Measurements from ENCODE around the gene PARP15. TPM values are rescaled to one million over a fixed set of nuclear protein-coding genes. Genes with fewer than 3 reads are reported as not detected.

Gene PARP15
- total RNA-seq, 1 donor from 2014 or later: not detected

- peaks cover 3% of the 10 kb centered on the region for H3K27me3 ChIP-seq
- peaks cover 5% of the 10 kb centered on the region for H3K4me1 Mint-ChIP-seq
- no peaks in the 10 kb centered on the region for H3K9me3 ChIP-seq (ENCODE audit: low read depth)
- no peak overlapping the region for H3K4me3 ChIP-seq
- DNase-seq (ENCODE audit: low spot score): no peak
- TF ChIP-seq CTCF (IDR thresholded peaks at IDR 0.05): no peak
- TF ChIP-seq EZH2phosphoT487 (IDR thresholded peaks at IDR 0.05): no peak
- no peak for TF ChIP-seq EZH2 (IDR thresholded peaks at IDR 0.05)
- H3K9me3 Mint-ChIP-seq: peaks cover 14% of the 10 kb centered on the region
- H3F3A ChIP-seq (ENCODE audit: low read depth): no peaks in the 10 kb centered on the region
- H4K20me1 ChIP-seq (ENCODE audit: low read depth): no peaks in the 10 kb centered on the region
- H3K27me3 Mint-ChIP-seq (ENCODE audit: insufficient read depth, low read depth): no peaks in the 10 kb centered on the region
- H3K27ac Mint-ChIP-seq: no peak overlapping the region
- no peak overlapping the region for H3K27ac ChIP-seq
- H2AFZ ChIP-seq (replicated peaks): no peak overlapping the region
- H3K4me3 Mint-ChIP-seq: no peak overlapping the region
- H3K36me3 Mint-ChIP-seq: no peaks in the 10 kb centered on the region
- no peak overlapping the region for H3K9ac ChIP-seq
- no peak overlapping the region for H3K4me2 ChIP-seq
- H3K79me2 ChIP-seq (ENCODE audit: low read depth): no peaks in the 10 kb centered on the region
- peaks cover 7% of the 10 kb centered on the region for H3K4me1 ChIP-seq
- no peaks in the 10 kb centered on the region for H3K36me3 ChIP-seq
These were observed 85.1 kb downstream of the PARP15 start for GRCh38 chr3:122662505-122662904.

- Mint-ChIP-seq H3K4me3 (no peak overlapping the region), H3K4me1 (no peaks in the 10 kb centered on the region), H3K27ac (no peak overlapping the region), H3K9me3 (peaks cover 14% of the 10 kb centered on the region), H3K36me3 (no peaks in the 10 kb centered on the region), H3K27me3 (ENCODE audit: insufficient read depth, low read depth) (peaks cover 6% of the 10 kb centered on the region)
- no peak for TF ChIP-seq CTCF (IDR thresholded peaks at IDR 0.05)
- no peak overlapping the region for H2AFZ ChIP-seq (replicated peaks)
- H3K4me1 ChIP-seq: no peaks in the 10 kb centered on the region
- H3K9ac ChIP-seq: no peak overlapping the region
- H3K4me3 ChIP-seq: no peak overlapping the region
- H3K79me2 ChIP-seq (ENCODE audit: low read depth): no peaks in the 10 kb centered on the region
- no peaks in the 10 kb centered on the region for H3K36me3 ChIP-seq
- no peak overlapping the region for H3K4me2 ChIP-seq
- no peak for DNase-seq (ENCODE audit: low spot score)
- H3K27ac ChIP-seq: no peak overlapping the region
- peaks cover 3% of the 10 kb centered on the region for H3K27me3 ChIP-seq
- H4K20me1 ChIP-seq (ENCODE audit: low read depth): no peaks in the 10 kb centered on the region
- no peaks in the 10 kb centered on the region for H3F3A ChIP-seq (ENCODE audit: low read depth)
- H3K9me3 ChIP-seq (ENCODE audit: low read depth): no peaks in the 10 kb centered on the region
These were observed 87.9 kb downstream of the PARP15 start for GRCh38 chr3:122665226-122665786.

GRCh38 chr3:122665881-122666280 lies 88.4 kb downstream of the PARP15 start:
- peaks cover 9% of the 10 kb centered on the region for H3K9me3 Mint-ChIP-seq
- H3K36me3 Mint-ChIP-seq: no peaks in the 10 kb centered on the region
- no peak for TF ChIP-seq EZH2phosphoT487 (IDR thresholded peaks at IDR 0.05)
- TF ChIP-seq CTCF (IDR thresholded peaks at IDR 0.05): no peak
- no peak for TF ChIP-seq EZH2 (IDR thresholded peaks at IDR 0.05)
- no peak overlapping the region for H3K9ac ChIP-seq
- no peak overlapping the region for H3K4me2 ChIP-seq
- H3K27ac Mint-ChIP-seq: no peak overlapping the region
- no peaks in the 10 kb centered on the region for H3K4me1 Mint-ChIP-seq
- no peak for DNase-seq (ENCODE audit: low spot score)
- H3K4me3 Mint-ChIP-seq: no peak overlapping the region
- H3K27me3 Mint-ChIP-seq (ENCODE audit: insufficient read depth, low read depth): peaks cover 6% of the 10 kb centered on the region
- no peak overlapping the region for H3K4me3 ChIP-seq
- no peaks in the 10 kb centered on the region for H3K36me3 ChIP-seq
- H3F3A ChIP-seq (ENCODE audit: low read depth): no peaks in the 10 kb centered on the region
- no peaks in the 10 kb centered on the region for H3K4me1 ChIP-seq
- H3K27me3 ChIP-seq: peaks cover 3% of the 10 kb centered on the region
- no peaks in the 10 kb centered on the region for H4K20me1 ChIP-seq (ENCODE audit: low read depth)
- no peak overlapping the region for H3K27ac ChIP-seq
- H3K79me2 ChIP-seq (ENCODE audit: low read depth): no peaks in the 10 kb centered on the region
- no peak overlapping the region for H2AFZ ChIP-seq (replicated peaks)
- H3K9me3 ChIP-seq (ENCODE audit: low read depth): no peaks in the 10 kb centered on the region
